Fibroblast of lung (primary cell): ENCODE data around the gene BMPR1A. TPM values are rescaled to one million over a fixed set of nuclear protein-coding genes. Genes with fewer than 3 reads are reported as not detected.

Experiments used
- DNase-seq, 2 donors: peaks; one replicate each; pipeline versions ENCODE4 v3.0.0 to v3.0.0-alpha.2; 2010; ENCODE audit warnings: low read depth in 2 of 2
- H2AFZ ChIP-seq: 2 replicates; pipeline ENCODE4 v1.5.1; 2012; ENCODE audit warnings: low read length, control low read depth, inconsistent platforms
- H3K27ac ChIP-seq: 2 replicates; pipeline ENCODE4 v1.5.1; 2011; ENCODE audit warnings: low read length, control low read depth; ENCODE audit not compliant: insufficient read depth
- H3K27me3 ChIP-seq: 2 replicates; pipeline ENCODE4 v1.5.1; 2011; ENCODE audit warnings: mild to moderate bottlenecking, low read length; ENCODE audit not compliant: control insufficient read depth, insufficient read depth
- H3K36me3 ChIP-seq: 2 replicates; pipeline ENCODE4 v1.5.1; 2011; ENCODE audit warnings: low read length; ENCODE audit not compliant: control insufficient read depth, insufficient read depth
- H3K4me1 ChIP-seq: 2 replicates; pipeline ENCODE4 v1.5.1; 2011; ENCODE audit warnings: low read length; ENCODE audit not compliant: control insufficient read depth, insufficient read depth; ENCODE audit errors: extremely low read depth
- H3K4me2 ChIP-seq: 2 replicates; pipeline ENCODE4 v1.5.1; 2011; ENCODE audit warnings: low read length, control low read depth; ENCODE audit not compliant: insufficient read depth; ENCODE audit errors: extremely low read depth
- H3K4me3 ChIP-seq, 4 experiments: fragments of 200-600 bp in 1 of 4; sonication (generic) in 1 of 4; replicated peaks in 1 of 4; 2 replicates each; pipeline ENCODE4 v1.5.1; 2011 to 2016; ENCODE audit warnings: low read length in 4 of 4, low read depth in 3 of 4, mild to moderate bottlenecking in 3 of 4, control low read depth in 2 of 4, inconsistent platforms in 1 of 4, mixed read lengths in 1 of 4; ENCODE audit not compliant: insufficient read depth in 1 of 4; ENCODE audit errors: control extremely low read depth in 1 of 4
- H3K79me2 ChIP-seq: 2 replicates; pipeline ENCODE4 v1.5.1; 2012; ENCODE audit warnings: mild to moderate bottlenecking, low read length, inconsistent platforms; ENCODE audit not compliant: control insufficient read depth, insufficient read depth
- H3K9ac ChIP-seq: 2 replicates; pipeline ENCODE4 v1.5.1; 2011; ENCODE audit warnings: mild to moderate bottlenecking, low read length, control low read depth; ENCODE audit not compliant: insufficient read depth
- H3K9me3 ChIP-seq: 2 replicates; pipeline ENCODE4 v1.5.1; 2012; ENCODE audit warnings: low read depth, low read length; ENCODE audit not compliant: control insufficient read depth, insufficient read depth
- H4K20me1 ChIP-seq: 2 replicates; pipeline ENCODE4 v1.5.1; 2011; ENCODE audit warnings: low read length; ENCODE audit not compliant: control insufficient read depth, insufficient read depth; ENCODE audit errors: extremely low read depth
- EZH2 ChIP-seq: IDR thresholded peaks from 2 replicates; pipeline ENCODE4 v1.5.1; 2012; ENCODE audit warnings: low read length, control low read depth, mild to moderate bottlenecking; ENCODE audit errors: missing control alignments
- polyA plus RNA-seq, 2 donors: library from polyadenylated mRNA; depleted of rRNA in 1 of 2; stranded (reverse) in 1 of 2; unstranded in 1 of 2; fragments of >200 nt; gene quantifications; 2 replicates each; pipeline ENCODE4 v1.2.1, GENCODE V29; 2011 to 2012; ENCODE audit warnings: missing spikeins in 1 of 2
- total RNA-seq: library from RNA; depleted of rRNA; stranded (reverse); fragments of >200 nt; gene quantifications from 2 replicates; pipeline ENCODE4 v1.2.1, GENCODE V29; 2014
- TF ChIP-seq, protein P1 (sequence below), 2 donors: IDR thresholded peaks in 1 of 2; conservative IDR thresholded peaks in 1 of 2; 1 replicate in 1 of 2; 2 replicates in 1 of 2; pipeline ENCODE4 v1.5.1; 2011 to 2012; ENCODE audit warnings: low read length in 2 of 2, control low read depth in 1 of 2, inconsistent platforms in 1 of 2, low read depth in 1 of 2, mild to moderate bottlenecking in 1 of 2

Gene BMPR1A
- total and polyA plus RNA-seq, 2 donors (not counting 1 experiment from before 2014, with no cell fraction given) = 52.8 to 61.8 TPM

DNA sequence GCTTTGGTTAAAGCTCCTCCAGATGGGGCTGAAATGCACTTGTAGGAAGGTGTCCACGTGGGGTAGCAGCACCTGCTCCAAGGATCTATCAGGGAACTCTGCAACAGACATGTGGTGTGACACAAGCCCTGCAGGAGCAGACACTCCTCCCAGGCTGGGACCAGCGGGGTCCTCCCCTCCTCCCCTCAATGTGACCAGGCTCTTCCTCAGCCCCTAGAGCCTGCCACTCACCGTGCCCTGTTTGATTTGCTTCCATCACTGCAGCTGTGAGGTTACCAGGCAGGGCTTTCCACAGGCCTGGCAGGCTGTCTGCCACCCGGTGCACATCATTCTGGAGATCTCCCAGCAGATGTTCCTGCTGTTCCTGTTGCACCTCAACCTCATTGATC, 187.6 kb downstream of the BMPR1A start:
- H3K4me2 ChIP-seq = no peak overlapping the region
- no peak overlapping the region for H3K4me3 ChIP-seq
- H4K20me1 ChIP-seq = no peaks in the 10 kb centered on the region
- no peaks in the 10 kb centered on the region for H3K9me3 ChIP-seq
- TF ChIP-seq EZH2 = no peak
- TF ChIP-seq, protein P1, sequence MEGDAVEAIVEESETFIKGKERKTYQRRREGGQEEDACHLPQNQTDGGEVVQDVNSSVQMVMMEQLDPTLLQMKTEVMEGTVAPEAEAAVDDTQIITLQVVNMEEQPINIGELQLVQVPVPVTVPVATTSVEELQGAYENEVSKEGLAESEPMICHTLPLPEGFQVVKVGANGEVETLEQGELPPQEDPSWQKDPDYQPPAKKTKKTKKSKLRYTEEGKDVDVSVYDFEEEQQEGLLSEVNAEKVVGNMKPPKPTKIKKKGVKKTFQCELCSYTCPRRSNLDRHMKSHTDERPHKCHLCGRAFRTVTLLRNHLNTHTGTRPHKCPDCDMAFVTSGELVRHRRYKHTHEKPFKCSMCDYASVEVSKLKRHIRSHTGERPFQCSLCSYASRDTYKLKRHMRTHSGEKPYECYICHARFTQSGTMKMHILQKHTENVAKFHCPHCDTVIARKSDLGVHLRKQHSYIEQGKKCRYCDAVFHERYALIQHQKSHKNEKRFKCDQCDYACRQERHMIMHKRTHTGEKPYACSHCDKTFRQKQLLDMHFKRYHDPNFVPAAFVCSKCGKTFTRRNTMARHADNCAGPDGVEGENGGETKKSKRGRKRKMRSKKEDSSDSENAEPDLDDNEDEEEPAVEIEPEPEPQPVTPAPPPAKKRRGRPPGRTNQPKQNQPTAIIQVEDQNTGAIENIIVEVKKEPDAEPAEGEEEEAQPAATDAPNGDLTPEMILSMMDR (conservative IDR thresholded peaks at IDR 0.05 in 1 of 2, IDR thresholded peaks at IDR 0.05 in 1 of 2; ENCODE audit: low read depth in 1 of 2, low read length in 2 of 2) = no peak
- H2AFZ ChIP-seq = no peak overlapping the region
- H3K27me3 ChIP-seq = no peaks in the 10 kb centered on the region
- H3K27ac ChIP-seq = no peak overlapping the region
- no peaks in the 10 kb centered on the region for H3K36me3 ChIP-seq
- no peaks in the 10 kb centered on the region for H3K4me1 ChIP-seq
- H3K79me2 ChIP-seq = no peaks in the 10 kb centered on the region
- no peak overlapping the region for H3K9ac ChIP-seq
- no peak for DNase-seq

DNA sequence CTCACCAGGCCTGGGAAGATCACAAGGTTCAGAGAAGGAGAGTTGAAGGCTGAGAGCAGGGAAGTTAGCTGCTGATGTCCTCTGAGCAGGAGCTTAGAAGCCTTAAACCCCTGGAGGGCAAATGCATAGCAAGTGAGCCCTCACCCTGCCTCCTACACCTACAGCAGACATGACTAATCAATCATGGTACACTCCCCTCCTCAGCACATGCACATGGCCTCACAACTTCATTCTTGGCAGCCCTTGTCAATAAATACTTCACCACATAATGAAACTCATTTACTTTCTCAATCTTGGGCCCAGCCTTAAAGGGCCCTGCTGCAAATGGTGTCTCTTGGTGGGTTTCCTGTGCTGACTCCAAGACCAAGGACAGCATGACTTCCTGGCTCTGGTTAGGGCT, 188.1 kb downstream of the BMPR1A start:
- H3K79me2 ChIP-seq = no peaks in the 10 kb centered on the region
- no peaks in the 10 kb centered on the region for H4K20me1 ChIP-seq
- no peak overlapping the region for H3K4me3 ChIP-seq
- no peak overlapping the region for H3K4me2 ChIP-seq
- no peak overlapping the region for H2AFZ ChIP-seq
- H3K4me1 ChIP-seq = no peaks in the 10 kb centered on the region
- H3K27me3 ChIP-seq = no peaks in the 10 kb centered on the region
- no peak overlapping the region for H3K27ac ChIP-seq
- TF ChIP-seq, protein P1 (conservative IDR thresholded peaks at IDR 0.05 in 1 of 2, IDR thresholded peaks at IDR 0.05 in 1 of 2; ENCODE audit: low read depth in 1 of 2, low read length in 2 of 2) = no peak
- TF ChIP-seq EZH2 = no peak
- no peaks in the 10 kb centered on the region for H3K9me3 ChIP-seq
- no peak overlapping the region for H3K9ac ChIP-seq
- peak in 1 of 2 donors; percentile 32 for DNase-seq
- no peaks in the 10 kb centered on the region for H3K36me3 ChIP-seq

DNA sequence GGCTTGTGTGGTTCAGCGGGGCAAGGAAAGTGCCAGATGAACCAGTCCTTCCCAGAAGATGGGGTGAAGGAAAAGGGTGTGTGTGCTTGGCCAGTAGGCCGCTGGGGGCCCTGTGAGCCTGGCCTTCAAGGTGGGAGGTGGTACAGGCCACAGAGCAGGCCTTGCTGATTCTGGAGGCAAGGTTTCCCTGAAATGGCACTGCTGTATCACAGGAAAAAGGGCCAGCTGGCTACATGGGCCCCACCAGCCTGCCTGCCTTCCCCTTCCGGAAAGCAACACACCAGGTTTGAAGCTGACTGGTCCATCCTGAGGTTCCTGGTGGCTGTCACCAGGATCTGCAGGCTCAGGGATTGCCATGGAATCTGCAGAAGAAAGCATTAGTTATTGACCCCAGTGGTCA, 188.5 kb downstream of the BMPR1A start:
- Histone ChIP-seq H3K36me3 (no peaks in the 10 kb centered on the region), H3K9me3 (no peaks in the 10 kb centered on the region)
- TF ChIP-seq EZH2 = no peak

More for the DNA sequence above, 188.5 kb downstream of the BMPR1A start:
- Histone ChIP-seq H4K20me1 (no peaks in the 10 kb centered on the region), H3K79me2 (no peaks in the 10 kb centered on the region), H3K4me1 (no peaks in the 10 kb centered on the region), H3K9ac (no peak overlapping the region), H3K27ac (no peak overlapping the region), H3K4me2 (no peak overlapping the region), H2AFZ (no peak overlapping the region), H3K4me3 (no peak overlapping the region), H3K27me3 (no peaks in the 10 kb centered on the region)
- DNase-seq = no peak
